Ureter (tissue), 1 donor: ENCODE measurements around the gene LFNG. TPM values are rescaled to one million over a fixed set of nuclear protein-coding genes. Genes with fewer than 3 reads are reported as not detected.

ENCODE experiments used
- DNase-seq: peaks from one replicate; pipeline ENCODE4 v3.0.0-alpha.2; 2020; ENCODE audit warnings: low spot score
- total RNA-seq: library from RNA; stranded (reverse); gene quantifications from one replicate; pipeline ENCODE4 v1.2.4, GENCODE V29; 2023
- donor health status: DM: yes; HTN: yes; CAD: no.

The LFNG gene
- total RNA-seq, 1 donor from 2014 or later: 22.5 TPM

DNA sequence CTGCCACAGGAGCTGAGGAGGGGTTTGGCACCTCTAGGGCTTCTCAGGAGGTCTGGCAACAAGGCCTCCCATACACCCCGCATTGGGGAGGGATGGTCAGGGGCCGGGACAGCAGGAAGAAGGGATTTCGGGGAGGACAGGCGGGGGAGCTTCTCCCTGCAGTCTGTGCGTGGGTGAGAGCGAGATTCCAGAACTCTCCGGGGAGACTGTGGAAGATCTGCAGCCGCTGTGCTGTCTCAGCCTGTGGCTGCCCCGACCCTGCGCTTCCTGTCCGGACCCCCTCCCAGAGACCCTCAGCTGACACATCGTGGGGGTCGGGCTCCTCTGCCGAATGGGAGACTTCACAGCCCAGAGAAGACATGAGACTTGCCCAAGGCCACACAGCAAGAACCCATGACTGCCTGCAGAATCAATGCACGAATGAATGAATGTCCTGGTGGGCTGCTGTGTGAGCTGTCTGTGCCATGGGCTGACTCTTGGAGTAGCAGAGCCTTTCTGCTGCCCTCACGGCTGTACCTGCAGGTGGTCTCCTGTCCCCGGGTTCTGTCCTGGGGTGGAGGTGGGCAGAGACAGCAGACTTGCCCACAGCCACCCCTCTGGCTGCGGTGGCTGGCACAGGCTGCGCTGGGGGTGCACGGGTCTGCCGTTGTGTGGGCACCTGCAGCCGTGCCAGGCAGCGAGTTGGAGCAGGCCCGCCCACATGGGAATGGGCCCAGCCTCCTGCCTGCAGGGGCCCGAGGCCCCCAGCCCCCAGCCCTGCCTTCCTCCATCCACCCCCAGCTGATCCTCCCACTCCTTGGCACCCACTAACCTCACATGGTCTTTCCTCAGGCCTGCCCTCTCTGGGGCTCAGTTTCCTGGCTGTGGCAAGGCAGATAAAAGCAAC lies 16.3 kb upstream of the LFNG start:
- DNase-seq: no peak

DNA sequence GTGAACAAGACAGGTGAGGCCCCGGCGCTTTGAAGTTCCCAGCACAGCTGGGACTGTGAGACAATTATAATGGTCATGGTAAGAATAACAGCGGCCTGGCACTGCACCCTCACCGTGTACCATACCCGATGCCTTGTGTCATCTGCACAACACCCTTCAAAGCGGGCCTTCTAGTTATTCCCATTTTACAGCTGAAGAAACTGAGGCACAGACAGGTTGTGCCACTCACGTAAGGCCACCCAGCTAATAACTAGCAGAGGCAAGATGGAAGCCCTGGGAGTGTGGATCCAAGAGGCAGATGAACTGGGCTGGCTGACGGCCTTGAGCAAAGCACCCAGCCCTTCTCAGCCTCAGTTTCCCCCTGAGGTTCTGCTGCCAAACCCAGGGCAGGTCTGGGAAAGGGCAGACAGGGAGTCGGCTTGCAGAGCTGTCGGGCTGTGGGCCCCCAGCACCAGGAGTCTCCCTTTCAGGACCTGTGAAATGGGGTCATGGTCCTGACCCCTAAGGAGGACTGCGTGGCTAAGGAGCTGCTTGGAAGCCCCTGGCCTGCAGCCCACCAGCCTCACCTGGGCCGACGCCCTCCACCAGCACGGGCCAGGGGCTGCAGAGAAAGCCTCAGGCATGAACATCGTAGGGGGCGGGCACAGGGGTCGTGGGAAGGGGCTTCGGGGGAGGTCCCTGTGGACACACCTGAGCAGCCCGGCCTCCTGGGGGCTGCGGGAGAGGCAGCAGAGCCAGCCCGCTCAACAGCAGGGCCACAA lies 15.3 kb upstream of the LFNG start:
- no peak for DNase-seq

DNA sequence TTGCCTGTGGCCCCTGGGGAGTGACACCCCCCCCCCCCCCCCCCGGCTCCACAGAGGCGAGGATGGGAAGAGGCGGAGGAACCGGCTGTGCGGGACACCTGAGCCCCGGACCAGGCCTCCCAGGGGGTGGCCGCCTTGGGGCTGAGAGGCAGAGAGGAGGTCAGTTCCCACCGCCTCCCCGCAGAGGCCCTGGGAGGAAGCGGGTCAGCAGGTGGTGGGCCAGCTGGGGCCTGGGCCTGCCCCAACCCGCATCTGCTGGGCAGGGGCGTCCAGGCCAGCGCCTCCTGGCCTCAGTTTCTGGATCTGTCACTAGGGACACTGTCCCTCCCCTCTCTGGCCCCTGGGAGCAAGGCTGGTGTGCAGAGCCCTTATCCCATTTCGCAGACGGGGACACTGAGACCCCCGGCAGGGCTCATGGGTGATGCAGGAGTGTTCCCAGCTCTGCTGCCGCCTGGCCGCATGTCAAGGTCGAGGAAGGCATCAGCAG lies 14.6 kb upstream of the LFNG start:
- DNase-seq: no peak

DNA sequence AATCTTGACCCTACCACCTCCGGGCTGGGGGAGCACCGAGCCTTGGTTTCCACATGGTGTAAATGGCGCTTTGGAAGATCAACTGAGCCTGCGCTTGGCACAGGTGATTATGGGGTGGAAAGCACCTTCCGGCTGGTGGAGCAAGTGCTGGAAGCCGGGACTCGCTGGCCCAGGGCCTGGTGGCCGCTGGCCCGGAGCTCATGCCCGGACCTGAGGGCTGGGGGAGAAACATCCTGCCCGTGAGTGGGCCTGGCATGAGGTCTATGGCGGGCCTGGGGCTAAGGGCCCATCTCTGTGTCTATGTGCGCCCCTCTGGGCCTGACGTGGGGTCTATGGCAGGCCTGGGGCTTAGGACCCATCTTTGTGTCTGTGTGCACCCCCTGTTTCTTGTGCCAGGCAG lies 14.2 kb upstream of the LFNG start:
- no peak for DNase-seq

DNA sequence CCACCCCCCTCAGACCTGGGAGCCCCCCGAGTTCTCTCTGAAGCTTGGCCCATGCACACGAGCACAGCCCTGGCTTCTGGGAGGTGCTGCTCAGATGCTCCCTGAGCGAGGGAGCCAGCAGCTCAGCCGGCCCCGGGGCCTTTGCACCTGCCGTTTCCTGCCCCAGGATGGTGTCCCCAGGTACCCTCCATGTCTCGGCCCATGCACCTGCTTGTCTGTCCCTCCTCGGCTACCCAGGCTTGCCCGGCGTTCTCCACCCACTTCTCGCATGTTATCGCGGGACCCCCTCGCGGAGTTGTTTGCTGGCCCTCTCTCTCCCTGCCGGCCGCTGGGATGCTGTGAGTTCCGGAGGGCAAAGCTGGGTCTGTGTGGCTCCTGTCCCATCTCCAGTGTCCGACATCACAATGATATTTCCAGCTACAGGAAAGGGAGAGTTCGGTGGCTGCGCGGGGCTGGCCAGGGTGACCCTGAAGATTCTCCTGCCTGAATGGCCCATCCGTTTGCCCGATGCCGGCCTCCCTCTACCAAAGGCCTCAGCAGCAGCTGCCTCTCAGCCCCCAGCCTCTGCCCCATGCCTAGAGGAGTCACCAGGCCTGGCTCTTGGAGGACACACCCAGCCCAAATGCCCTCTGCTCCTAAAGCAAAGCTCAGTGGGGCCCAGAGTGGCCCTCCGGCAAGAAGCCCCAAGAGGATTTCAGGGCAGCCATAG lies 12.2 kb upstream of the LFNG start:
- no peak for DNase-seq

DNA sequence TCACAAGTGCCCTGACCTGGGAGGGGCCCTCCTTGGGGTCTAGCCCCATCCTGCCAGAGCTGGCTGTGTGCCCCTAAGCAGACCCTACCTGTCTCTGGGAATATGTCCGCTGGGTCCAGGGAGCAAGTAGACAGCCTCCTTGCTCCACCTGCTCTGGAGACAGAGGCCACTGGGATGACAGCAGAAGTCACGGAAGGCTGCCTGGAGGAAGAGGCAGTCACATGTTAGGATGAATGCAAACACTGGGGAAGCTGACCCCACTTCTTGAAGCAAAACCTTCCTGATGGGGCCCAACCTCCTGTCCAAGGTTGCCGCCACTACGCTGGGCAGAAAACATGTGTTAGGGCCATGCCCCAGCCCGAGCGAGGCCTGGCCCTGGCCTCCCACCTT lies 11.7 kb upstream of the LFNG start:
- no peak for DNase-seq

DNA sequence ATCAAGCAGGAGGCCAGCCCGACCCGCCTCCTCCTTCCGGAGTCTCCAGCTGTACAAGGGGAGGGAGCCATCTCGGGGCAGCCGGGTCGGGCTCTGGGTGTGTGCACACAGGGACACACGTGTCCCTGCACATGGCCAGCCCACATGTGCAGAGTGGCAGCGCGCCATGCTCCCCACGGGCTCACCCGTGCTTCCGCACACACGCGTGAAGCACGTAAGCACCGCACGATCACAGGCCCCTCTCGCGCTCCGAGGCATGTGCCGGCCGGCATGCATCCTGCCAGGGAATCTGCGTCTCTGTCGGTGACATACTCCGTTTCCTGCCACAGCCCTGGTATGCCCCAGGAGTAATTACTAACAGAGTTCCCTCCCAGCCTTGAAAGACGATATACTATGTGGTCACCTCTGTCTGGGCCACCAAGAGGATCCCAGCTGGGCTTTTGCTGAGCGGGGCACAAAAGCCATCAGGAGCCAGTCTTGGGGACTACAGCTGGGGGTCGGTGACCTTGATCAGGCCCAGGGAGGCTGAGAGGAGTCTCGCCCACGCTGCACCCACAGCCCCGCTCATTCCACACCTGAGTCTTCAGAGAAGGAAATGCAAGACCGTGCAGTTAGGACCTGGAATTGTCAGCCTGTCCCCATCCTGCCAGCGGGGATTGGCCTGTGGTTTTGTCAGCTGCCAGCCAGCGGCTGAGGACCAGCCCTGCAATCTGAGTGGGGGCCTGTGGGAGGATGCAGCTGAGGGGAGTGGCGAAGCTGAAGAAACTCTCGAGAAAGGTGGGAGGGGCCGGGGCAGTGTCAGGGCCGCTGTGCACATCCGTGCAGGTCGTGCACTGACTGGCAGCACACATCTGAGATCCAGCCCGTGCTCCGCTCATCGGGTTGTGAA lies 11.0 kb upstream of the LFNG start:
- no peak for DNase-seq

DNA sequence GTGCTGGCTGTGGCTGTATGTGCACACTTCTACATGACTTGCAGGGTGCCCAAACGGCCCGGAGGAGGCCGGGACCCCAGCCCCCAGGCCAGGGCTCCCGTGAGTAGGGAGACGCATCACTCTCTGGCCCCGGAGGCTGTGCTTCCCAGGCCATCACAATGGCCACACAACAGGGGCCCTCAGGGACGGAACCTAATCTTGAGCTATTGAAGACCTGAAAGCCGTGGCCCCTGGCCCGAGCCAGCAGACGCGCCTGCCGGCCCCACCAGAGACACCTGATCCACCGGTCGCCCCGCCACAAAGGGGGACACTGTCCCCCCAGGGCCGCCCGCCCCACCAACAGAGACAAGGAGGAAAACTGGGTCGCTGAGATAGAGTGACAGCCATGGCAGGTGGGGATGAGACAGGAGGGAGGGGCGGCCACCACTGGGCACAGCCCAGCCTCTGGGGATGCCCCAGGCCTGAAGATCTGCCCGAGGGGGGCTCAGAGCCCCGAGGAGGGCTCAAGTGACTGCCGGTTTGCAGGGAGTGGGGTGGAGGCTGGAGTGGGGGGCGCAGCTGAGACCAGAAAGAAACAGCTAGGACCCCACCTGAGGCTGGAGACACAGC lies 10.2 kb upstream of the LFNG start:
- no peak for DNase-seq

DNA sequence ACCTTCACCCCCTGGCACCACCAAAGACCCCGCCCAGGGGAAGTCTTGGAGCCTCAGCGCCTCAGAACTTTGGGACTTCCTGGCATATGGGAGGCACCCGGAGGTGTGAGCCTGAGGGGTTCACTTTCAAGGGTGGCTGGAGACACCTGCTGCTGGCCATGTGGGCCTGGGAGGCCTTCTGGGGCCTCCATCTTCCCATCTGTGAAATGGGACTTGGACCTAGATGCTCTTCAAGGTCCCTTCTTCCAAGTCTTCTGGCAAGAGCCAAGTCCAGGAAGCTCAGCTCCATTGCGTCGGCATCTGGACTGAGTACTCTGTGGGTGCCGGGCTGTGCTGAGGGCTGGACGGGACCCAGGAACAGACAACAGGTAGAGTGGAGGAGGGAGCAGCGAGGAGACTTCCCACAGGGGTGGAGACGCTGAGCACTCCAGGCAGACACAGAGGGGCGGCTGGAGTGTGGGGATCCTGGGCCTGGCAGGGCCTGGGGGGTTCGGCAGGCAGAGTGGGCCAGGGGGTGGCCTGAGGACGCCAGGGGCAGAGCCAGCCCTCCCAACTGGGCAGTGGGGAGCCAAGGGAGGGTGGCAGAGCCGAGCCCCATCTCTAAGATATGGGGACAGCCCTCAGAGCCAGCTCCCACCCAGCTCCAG lies 9.3 kb upstream of the LFNG start:
- DNase-seq: no peak

DNA sequence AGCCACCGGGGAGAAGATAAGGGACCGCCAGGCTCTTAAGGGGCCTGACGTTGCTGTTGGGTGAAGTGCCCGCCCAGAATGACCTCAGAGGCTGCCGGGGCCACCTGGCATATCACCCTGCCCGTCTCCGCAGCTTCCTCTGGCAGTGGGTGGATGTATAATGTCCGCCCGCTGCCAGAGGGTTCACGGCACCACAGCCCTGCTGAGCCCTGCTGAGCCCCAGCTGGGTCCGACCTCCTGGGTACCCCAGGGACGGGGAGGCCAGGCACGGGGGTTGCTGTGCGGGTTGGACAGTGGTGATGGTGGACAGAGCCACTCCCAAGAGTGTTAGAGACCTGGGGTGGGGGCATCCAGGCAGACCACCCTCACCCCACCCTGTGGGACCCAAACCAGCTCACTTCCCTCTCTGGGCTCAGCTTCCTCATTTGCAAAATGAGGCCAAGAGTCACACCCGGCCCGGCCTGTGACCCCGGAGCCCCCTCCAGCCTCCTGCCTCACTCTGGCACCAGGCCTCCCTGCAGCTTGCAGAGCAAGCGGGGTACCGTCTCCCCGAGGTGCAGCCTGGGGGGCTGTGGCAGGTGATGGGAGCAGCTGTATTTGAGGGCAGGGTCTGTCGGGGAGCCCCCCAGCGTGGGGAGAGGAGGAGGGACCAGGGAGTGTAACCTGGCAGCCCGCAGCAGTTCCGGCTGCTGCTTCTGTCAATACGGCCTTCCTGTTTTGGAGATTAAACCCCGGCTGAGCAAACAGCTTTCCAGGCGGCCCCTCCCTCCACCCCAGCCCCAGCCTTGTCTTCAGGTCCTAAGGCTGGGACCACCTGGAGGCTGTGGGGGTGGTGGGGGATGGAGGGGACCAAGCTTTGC lies 8.4 kb upstream of the LFNG start:
- DNase-seq: no peak

DNA sequence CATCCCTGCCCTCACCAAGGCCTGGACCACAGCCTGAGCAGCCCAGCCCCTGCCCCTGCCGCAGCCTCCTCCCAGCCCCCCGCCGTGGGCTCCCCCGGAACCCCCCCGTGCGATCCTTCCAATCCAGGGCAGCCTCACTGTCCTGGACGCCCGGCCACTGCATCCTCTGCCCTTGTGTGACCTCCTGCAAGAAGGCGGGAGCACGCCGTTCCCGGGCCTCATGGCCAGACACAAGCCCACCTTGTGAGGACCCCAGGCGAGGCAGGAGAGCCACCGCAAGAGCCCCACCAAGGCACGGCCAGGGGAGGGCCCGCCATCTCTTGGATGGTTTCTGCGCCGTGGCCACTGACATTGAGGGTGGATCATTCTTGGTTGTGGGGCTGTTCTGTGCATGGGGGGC lies 7.8 kb upstream of the LFNG start:
- DNase-seq: no peak

DNA sequence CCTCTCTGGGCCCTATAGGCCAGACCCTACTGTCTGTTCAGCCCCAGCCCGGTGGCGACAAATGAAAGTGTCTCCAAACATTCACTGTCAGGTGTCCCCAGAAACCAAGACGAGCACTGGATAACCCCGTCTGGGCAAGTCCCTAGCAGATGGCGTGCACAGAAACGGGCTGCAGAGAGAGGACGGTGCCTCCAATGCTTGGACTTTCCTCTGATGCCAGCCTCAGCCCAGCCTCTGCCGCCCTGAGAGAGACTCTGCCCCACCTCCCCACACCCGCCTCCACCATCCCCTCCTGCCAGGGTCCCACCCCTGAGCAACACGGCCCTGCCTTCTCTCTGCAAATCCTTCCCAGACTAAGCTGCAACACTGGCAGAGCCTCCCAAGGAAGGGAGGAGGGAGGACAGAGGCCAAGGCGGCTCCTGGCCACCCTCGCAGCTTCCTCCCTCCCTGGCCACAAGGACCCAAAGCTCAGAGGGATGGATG lies 7.4 kb upstream of the LFNG start:
- no peak for DNase-seq

DNA sequence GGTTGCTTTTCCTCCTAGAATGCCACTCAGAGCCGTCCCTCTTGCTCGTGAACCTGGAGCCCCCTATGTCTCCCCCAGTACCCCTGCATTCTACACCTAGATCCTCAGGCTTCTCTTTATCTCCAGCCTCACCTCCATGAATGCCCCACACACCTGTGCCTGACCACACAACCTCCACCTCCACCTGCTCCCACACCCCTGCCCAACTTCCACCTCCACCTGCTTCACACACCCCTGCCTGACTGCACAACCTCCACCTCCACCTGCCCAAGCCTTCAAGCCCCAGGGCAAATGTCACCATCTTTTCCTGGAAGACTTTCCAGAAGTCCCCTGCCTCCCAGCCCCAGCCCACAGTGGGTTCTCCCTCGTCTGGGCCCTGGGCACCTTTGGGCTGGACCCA lies 6.9 kb upstream of the LFNG start:
- DNase-seq: no peak

DNA sequence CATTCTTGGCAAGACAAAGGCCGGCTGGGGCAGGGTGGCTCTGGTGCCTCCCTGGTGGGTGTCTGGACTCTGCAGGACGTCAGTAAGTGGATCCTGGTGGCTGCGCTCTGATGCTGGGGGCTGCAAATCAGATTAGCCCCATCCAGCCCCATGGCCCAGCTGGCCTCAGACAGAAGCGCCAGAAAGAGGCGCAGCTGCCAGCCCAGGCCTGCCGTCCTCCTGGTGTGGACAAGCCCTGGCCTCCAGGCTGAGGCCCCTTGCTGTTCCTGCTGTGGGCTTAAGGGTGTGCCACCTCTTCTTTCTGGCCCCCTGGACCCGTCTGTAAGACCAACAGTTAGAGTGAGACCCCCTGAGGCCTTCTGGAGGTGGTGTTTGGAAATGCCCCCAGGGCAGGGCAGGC lies 5.9 kb upstream of the LFNG start:
- DNase-seq: no peak

DNA sequence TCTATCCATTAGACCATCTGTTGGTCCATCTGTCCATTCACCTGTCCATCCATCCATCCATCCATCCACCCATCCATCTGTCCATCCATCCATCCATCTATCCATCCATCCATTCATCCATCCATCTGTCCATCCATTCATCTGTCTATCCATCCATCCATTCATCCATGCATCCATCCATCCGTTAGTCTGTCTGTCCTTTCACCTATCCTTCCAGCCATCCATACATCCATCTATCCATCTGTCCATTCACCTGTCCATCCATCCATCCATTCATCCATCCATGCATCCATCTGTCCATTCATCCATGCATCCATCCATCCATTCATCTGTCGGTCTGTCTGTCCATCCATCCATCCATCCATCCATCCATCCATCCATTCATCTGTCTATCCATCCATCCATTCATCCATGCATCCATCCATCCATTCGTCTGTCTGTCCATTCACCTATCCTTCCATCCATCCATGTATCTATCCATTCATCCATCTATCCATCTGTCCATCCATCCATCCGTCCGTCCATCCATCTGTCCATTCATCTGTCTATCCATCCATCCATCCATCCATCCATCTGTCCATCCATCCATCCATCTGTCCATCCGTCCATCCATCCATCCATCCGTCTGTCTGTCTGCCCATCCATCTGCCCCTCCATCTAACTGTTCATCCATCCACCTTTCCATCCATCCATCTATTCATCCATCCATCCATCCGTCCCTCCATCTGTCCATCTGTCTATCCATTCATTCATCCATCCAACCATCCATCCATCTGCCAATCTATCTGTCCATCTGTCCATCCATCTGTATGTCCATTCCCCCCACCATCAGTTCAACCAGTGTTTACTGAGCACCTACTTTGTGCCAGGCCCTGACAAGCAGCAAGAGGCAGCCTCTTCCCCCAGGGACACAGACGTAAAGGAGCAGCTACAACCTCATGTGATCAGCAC lies 4.8 kb upstream of the LFNG start:
- no peak for DNase-seq

DNA sequence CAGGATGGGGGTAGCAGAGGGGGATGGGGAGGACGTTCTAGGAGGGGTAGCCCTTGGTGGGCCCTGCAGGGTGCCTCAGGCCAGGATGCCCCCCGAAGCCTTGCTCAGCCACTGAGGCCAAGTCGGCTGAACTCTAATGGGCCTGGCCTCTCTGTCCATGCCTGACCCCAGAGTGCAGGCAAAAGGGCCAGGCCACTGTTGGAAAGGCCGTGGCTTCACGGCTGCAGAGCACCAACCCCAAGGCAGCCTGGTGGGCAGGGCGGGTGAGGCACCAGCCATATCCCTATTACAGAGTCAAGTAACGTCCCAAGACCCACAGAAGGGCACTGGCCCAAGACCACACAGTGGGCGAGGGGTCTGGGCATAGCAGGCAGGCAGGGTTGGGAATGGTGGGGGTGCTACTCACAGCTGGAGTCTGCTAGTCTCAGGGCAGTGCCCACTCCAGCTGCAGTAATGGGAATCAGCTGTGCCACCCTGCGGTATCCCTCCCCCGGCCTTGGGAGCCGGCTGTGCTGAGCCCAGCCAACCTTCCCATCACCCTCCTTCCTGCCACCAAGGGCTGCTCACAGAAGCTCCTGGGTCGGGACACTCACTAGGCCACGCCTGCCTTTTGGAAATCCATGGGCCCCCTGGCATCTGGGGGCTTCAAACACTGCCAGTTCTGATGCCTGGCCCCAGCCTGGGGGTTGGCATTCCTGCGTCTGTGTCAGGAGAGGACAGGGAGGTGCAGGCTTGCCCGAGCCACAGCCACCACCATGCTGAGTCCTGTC lies 4.0 kb upstream of the LFNG start:
- no peak for DNase-seq

DNA sequence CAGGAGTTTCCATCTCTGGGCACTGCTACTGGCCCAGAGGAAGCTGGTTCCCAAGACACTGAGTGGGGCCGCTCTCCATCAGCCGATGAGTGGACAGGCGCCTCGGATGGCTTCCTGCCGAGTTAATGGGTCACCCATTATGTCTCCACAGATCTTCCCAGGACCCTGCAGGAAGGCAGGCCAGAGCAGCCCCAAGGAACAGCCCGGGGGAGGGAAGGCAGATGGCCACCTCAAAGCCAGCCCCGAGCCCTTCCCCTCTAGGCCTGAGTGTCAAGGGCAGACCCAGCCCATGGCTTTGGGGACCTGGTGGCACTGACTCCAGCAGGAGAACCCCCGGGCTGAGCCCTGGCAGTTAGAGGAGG lies 3.4 kb upstream of the LFNG start:
- DNase-seq: no peak
